ENCODE measurements around the gene ZNF234.
A peak's percentile ranks its signal among the peaks of the same experiment; 100 is the strongest.
"Not testable (repeated sequence)": the region's sequence is repeated elsewhere in the genome, so short reads cannot be mapped to it uniquely, and the experiment has no call there.

ZNF234 gene

DNA sequence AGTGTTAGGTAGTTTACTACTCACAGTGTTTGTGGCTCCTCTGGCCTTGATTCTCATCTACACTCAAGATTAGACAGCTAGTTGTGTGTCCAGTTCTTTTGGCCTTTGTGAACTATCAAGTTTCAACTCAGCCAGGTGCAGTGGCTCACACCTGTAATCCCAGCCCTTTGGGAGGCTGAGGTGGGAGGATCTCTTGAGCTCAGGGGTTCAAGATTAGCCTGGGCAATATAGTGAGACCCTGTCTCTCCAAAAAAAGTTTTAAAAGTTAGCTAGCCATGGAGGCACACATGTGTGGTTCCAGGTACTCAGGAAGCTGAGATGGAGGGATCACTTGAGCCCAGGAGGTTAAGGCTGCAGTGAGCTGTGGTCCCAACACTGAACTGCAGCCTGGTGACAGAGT lies 39.6 kb downstream of the ZNF234 start:
- DNase-seq = no peak

DNA sequence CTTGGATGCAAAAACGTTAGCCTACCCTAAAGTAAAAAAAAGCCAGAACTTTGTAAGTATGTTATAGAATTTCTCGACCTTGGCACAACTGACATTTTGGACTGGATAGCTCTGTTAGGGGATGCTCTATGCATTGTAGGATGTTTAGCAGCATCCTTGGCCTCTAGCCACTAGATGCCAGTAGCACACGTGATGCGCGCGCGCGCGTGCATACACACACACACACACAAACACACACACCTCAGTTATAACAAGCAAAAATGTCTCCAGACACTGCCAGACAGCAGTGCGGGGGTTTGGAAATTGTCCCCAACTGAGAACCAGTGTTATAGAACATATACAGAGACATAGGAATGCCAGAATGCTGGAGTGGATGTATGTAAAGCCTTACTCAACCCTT lies 40.8 kb downstream of the ZNF234 start:
- no peak for DNase-seq

DNA sequence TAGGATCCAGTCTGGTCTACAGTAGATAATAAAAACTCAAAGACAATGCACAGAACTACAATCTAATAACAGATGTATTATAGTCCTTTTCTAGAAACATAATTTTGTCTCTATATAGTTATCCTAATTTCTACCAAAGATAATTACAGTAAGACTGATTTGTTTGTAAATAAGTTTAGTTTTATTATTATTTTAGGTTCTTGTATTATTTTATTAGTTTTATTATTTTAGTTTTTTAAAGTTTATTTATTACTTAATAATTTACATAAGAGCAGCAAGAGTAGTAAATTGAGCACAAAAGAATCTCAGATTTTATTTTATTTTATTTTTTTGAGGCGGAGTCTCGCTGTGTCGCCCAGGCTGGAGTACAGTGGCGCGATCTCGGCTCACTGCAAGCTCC lies 48.7 kb downstream of the ZNF234 start:
- DNase-seq = no peak

DNA sequence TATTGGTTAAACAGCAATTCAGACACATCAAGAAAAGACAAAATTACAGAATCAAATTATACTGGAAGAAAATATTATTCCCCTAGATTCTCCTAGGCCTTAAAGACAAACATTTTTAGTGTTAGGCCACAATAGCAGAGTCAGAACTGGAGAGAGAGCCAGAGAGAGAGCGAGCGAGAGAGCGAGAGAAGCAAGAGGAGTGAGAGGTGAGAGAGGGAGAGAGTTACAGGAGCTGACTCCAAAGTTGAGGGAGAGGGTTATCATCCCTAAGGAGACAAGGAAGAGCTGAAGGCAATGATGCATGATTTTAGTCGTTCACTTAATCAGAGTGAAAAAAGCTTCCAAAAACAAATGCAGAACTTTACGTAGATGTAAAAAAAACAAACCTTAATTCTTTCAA lies 50.8 kb downstream of the ZNF234 start:
- no peak for DNase-seq

DNA sequence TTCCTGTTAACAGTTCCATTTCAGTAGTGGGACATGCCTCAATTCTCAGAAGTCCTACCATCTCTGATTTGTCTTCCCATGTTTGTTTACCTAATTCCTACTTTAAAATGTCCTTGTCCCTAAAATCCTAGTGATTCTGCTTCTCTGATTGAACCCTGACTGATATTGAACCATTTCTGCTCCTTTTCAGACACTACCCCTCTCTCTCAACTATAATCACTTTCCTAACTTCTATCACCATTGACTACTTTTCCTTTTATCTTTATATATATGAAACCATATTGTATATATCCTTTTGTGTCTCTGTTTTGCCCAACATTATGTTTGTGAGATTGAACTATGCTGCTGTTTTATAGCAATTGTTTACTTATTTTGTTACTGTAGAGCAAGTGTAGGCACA lies 55.4 kb downstream of the ZNF234 start:
- DNase-seq = no peak

DNA sequence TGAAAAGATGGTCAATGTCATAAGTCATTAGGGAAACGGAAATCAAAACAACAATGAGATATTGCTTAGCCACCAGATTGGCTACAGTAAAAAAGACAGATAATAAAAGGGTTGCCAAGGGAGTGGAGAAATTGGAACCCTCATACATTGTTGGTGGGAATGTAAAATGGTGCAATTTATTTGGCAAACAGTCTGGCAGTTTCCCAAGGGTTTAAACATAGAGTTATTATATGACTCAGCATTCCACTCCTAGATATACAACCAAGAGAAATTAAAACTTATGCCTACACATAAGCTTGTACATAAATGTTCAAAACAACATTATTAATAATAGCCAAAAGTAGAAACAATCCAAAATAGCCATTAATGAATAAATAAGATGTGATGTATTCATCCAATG lies 61.1 kb downstream of the ZNF234 start:
- DNase-seq = no peak

DNA sequence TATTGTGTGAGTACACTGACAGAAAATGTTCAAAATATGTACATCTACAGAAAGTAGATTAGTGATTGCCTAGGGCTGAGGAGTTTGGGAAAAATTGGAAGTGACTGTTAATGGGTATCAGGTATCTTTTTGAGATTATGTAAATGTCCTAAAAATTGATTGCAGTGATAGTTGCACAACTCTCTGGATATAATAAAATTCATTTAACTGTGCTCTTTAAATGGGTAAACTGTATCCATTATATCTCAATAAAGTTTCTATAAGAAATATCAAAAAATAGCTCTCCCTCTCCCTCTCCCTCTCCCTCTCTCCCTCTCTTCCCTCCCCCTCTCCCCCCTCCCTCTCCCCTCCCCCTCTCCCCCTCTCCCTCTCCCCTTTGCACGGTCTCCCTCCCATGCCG lies 61.6 kb downstream of the ZNF234 start:
- no peak for DNase-seq

DNA sequence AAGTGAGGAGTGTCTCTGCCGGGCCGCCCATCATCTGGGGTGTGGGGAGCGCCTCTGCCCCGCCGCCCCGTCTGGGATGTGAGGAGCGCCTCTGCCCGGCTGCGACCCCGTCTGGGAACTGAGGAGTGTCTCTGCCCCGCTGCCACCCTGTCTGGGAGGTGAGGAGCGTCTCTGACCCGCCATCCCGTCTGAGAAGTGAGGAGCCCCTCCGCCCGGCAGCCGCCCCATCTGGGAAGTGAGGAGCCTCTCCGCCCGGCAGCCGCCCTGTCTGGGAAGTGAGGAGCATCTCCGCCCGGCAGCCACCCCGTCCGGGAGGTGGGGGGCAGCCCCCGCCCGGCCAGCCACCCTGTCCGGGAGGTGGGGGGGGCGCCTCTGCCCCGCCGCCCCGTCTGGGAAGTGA lies 62.5 kb downstream of the ZNF234 start:
- not testable (repeated sequence) for DNase-seq

DNA sequence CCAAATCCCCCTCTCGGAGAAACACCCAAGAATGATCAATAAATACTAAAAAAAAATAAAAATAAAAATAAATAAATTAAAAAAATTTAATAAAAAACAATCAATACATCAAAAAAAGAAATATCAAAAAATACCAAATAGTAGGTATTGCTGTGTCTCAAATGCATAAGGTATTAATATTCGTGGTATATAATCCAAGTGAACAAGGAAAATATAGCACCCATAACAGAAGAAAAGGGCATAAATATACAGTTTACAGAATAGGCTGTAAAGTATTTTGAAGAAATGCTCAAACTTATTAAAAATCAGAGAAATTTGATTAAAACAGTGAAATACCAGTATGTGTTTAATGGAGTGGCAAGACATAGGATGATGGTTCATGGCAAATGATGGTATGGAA lies 63.4 kb downstream of the ZNF234 start:
- no peak for DNase-seq

DNA sequence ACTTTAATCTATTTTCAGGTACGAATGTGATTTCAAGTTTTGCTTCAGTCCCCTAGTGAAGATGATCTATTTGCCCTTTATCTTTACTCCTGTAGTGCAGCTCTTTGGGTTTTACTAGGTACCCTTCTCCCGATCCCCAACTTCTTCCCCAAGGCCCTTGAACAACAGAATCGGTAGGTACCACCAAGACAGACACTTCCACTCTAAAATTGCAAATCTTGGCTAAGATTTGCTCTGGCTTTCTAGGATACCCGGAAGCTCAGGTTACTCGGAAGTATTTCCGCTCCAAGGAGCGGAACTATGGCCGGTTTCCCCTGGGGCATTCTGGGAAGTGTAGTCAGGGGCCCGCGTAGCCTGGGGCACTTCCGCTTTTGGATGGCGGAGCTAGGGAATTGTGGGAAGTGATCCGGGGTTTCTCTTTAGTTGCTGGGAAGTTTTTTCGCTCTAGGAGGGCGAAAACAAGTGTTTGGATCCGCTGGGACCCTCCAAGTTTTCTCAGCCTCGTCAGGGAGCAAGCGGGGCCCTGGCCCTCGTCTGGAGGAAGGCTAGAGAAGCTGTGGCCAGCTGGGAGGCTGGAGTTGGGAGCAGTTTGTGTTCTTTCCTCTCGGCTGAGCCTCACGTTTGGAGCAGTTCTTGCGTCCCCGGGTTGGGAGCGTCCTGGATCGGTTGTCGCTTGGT lies 65.9 kb downstream of the ZNF234 start:
- DNase-seq = peak in 55 of 56 donors; percentile 16 to 93 (median 81)

Measured in amygdala (tissue), 56 donors.